Measurements from ENCODE around the gene MINDY1. TPM values are rescaled to one million over a fixed set of nuclear protein-coding genes. Genes with fewer than 3 reads are reported as not detected.

MINDY1 gene
- total and polyA plus RNA-seq, 10 donors, result 3.3 to 51.1 (median 28.6) TPM

DNA sequence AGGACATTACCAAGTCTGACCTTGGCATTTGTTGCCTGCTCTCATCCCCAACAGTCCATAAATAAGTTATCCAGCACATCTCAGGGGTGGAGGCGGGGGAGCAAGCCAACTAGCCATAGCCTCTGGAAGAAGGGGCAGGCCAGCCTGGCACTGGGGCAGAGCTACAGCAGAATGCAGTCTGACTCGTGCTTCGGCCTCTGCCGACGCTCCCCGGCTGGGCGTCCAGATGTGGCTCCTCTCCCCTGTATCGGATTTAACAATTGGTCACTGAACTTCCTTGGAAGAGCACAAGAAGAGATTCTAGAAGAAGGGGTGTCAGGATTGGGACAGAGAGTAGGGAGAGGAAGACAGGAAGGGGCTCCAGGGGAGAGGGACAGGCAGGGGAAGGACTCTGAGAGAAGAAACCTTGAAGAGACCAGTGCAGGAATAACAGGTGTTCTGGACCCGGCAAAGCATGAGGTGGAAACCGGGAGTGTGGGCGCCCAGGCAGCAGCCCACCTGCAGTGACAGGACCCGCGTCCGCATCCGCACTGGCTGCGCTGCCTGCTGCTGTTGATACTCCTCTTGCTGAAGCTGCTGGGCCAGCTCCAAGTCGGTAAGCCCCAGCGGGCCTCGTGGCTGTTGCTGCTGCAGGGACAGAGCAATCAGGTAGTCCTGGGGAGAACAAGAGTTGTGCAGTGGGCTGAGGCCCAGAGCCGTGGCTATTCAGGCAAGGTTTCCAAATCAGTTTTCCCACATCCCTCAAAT, 9.4 kb downstream of the MINDY1 start:
- Histone ChIP-seq H3K27me3 (replicated peaks in 1 of 7) (no peaks in the 10 kb centered on the region), H3K9me3 (no peaks in the 10 kb centered on the region), H3K4me3 (no peak overlapping the region), H3K27ac (no peak overlapping the region), H3K4me1 (peaks cover 0 to 53% (median 27%) of the 10 kb centered on the region in 6 donors), H3K36me3 (peaks cover 0 to 76% (median 28%) of the 10 kb centered on the region in 6 donors)
- 86 to 92% (median 90%) methylated on average over 17 to 20 of the region's 20 CpGs for WGBS, 5 donors
- intact Hi-C loops (cut with DNase I; ENCODE audit: low total_unique reads), result no loop called here
- no peak for DNase-seq
- TF ChIP-seq POLR2A (IDR thresholded peaks at IDR 0.05), result no peak
- no peak for TF ChIP-seq POLR2AphosphoS5 (IDR thresholded peaks at IDR 0.05)
- TF ChIP-seq, protein P1, sequence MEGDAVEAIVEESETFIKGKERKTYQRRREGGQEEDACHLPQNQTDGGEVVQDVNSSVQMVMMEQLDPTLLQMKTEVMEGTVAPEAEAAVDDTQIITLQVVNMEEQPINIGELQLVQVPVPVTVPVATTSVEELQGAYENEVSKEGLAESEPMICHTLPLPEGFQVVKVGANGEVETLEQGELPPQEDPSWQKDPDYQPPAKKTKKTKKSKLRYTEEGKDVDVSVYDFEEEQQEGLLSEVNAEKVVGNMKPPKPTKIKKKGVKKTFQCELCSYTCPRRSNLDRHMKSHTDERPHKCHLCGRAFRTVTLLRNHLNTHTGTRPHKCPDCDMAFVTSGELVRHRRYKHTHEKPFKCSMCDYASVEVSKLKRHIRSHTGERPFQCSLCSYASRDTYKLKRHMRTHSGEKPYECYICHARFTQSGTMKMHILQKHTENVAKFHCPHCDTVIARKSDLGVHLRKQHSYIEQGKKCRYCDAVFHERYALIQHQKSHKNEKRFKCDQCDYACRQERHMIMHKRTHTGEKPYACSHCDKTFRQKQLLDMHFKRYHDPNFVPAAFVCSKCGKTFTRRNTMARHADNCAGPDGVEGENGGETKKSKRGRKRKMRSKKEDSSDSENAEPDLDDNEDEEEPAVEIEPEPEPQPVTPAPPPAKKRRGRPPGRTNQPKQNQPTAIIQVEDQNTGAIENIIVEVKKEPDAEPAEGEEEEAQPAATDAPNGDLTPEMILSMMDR (IDR thresholded peaks at IDR 0.05 in 8 of 11, conservative IDR thresholded peaks at IDR 0.05 in 3 of 11), result no peak

DNA sequence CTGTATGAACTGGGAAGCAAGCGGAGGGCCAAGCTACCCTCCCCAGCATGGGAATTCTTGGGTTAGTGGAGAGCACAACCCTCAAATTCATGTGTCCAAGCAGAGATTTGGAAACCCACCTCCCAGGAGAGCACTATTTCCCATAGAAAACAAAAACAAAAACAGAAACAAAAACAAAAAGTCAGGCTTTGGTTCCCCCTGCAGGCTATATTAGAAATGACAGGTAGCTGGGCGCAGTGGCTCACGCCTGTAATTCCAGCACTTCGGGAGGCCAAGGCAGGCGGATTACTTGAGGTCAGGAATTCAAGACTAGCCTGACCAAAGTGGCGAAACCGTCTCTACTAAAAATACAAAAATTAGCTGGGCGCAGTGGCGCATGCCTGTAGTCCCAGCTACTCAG, 10.8 kb downstream of the MINDY1 start:
- H3K27ac ChIP-seq, result peak overlapping the region in 6 of 8 donors; percentile 22 to 60 (median 52)
- H3K27me3 ChIP-seq (replicated peaks in 1 of 7), result no peaks in the 10 kb centered on the region
- peak overlapping the region in 2 of 8 donors; percentile 7 to 37 for H3K4me3 ChIP-seq
- intact Hi-C loops (cut with DNase I; ENCODE audit: low total_unique reads), result no loop called here
- 39 to 49% (median 42%) methylated on average over 9 of the region's 9 CpGs for WGBS, 5 donors
- H3K36me3 ChIP-seq, result peaks cover 0 to 62% (median 28%) of the 10 kb centered on the region in 6 donors
- no peaks in the 10 kb centered on the region for H3K9me3 ChIP-seq
- TF ChIP-seq, protein P1 (IDR thresholded peaks at IDR 0.05 in 8 of 11, conservative IDR thresholded peaks at IDR 0.05 in 3 of 11), result peak; percentile 75 to 95 (median 93)
- no peak for TF ChIP-seq POLR2AphosphoS5 (IDR thresholded peaks at IDR 0.05)
- DNase-seq, result no peak
- H3K4me1 ChIP-seq, result peaks cover 0 to 39% (median 19%) of the 10 kb centered on the region in 6 donors

DNA sequence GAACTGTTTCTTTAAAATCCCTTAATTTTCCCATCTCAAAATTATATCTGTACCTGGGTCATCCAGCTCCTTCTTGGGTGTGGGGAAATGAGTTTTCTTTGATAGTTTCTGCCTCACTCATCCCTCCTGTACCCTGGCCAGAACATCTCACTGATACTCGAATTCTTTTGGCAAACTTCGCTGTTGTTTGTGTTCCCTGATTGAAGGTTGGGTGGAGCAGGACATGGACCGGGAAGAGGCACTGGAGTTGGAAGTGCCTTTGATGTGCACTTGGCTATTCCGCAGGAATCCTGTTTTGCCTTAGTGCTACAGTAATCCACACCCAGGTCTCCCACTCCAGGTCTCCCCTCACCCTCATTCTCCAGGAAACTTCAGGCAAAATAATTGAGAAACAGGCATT, 11.2 kb downstream of the MINDY1 start:
- WGBS, 5 donors, result 50 to 73% (median 59%) methylated on average over 4 of the region's 4 CpGs
- H3K9me3 ChIP-seq, result no peaks in the 10 kb centered on the region
- H3K27ac ChIP-seq, result peak overlapping the region in 6 of 8 donors; percentile 22 to 60 (median 52)
- intact Hi-C loops (cut with DNase I; ENCODE audit: low total_unique reads), result no loop called here
- TF ChIP-seq, protein P1 (IDR thresholded peaks at IDR 0.05 in 8 of 11, conservative IDR thresholded peaks at IDR 0.05 in 3 of 11), result no peak
- TF ChIP-seq POLR2A (IDR thresholded peaks at IDR 0.05) (no peak), POLR2AphosphoS5 (IDR thresholded peaks at IDR 0.05) (no peak)
- H3K27me3 ChIP-seq (replicated peaks in 1 of 7), result no peaks in the 10 kb centered on the region
- H3K4me3 ChIP-seq, result peak overlapping the region in 2 of 8 donors; percentile 7 to 37
- peaks cover 0 to 58% (median 28%) of the 10 kb centered on the region in 6 donors for H3K36me3 ChIP-seq
- peaks cover 0 to 35% (median 19%) of the 10 kb centered on the region in 6 donors for H3K4me1 ChIP-seq
- no peak for DNase-seq

DNA sequence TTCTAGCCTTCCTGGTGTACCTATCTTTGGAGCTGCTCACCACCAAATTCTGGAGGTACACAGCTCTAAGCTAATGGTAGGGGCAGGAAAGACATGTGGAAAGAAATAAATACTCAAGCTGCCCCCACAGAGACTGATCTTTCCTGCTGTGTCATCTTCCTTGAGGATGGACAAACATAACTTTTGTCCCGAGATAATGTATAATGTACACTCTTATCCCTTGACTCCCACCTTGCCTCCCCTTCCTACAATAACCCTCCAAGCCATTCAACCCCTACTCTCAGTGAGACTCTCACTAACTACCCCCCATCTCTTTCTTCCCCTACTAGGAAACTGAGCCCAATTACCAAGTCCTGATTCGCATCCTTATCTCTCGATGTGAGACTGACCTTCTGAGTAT, 12.5 kb downstream of the MINDY1 start:
- no peak for DNase-seq
- no peak overlapping the region for H3K4me3 ChIP-seq
- H3K27ac ChIP-seq, result no peak overlapping the region
- no peaks in the 10 kb centered on the region for H3K27me3 ChIP-seq (replicated peaks in 1 of 7)
- no peaks in the 10 kb centered on the region for H3K9me3 ChIP-seq
- H3K4me1 ChIP-seq, result peaks cover 0 to 23% (median 11%) of the 10 kb centered on the region in 6 donors
- intact Hi-C loops (cut with DNase I; ENCODE audit: low total_unique reads), result no loop called here
- TF ChIP-seq POLR2AphosphoS5 (IDR thresholded peaks at IDR 0.05) (no peak), POLR2A (IDR thresholded peaks at IDR 0.05) (no peak)
- TF ChIP-seq, protein P1 (IDR thresholded peaks at IDR 0.05 in 8 of 11, conservative IDR thresholded peaks at IDR 0.05 in 3 of 11), result no peak
- H3K36me3 ChIP-seq, result peaks cover 0 to 46% (median 25%) of the 10 kb centered on the region in 6 donors
- WGBS, 5 donors, result 66 to 86% (median 81%) methylated on average over 3 of the region's 3 CpGs
